K562 (cell line): Measurements from ENCODE around the gene RFX3. TPM values are rescaled to one million over a fixed set of nuclear protein-coding genes. Genes with fewer than 3 reads are reported as not detected.

Experiments used
- ATAC-seq: fragments of 200-7000 bp; cut with Tn5 transposase; 3 replicates; pipeline ENCODE4 v1.9.1; 2020; ENCODE audit warnings: moderate library complexity
- BruUV-seq: library from RNA; stranded (reverse); fragments of 400-500 nt; replicated peaks from 2 replicates; lab custom pipeline; 2021; lab: Mats Ljungman, UMichigan
- CTCF ChIA-PET: fragments of 300-600 bp; formaldehyde crosslinking; extraction: SDS; loops from one replicate; lab custom pipeline; 2021; ENCODE audit warnings: low intra/inter-chr PET ratio; lab: Yijun Ruan, JAX
- POLR2A ChIA-PET: fragments of 300-600, 350-650 bp; sonication (Branson Sonifier 250); formaldehyde crosslinking; extraction: SDS; loops from one replicate; lab custom pipeline; 2021; ENCODE audit warnings: antibody characterized with exemption, inconsistent platforms; lab: Yijun Ruan, JAX
- DNase-seq, 4 experiments: peaks; one replicate each; pipeline versions ENCODE4 v3.0.0 to v3.0.0-alpha.2; 2011 to 2018; ENCODE audit warnings: low spot score in 3 of 4, mixed read lengths in 3 of 4; ENCODE audit errors: extremely low read depth in 1 of 4
- FAIRE-seq: peaks from 2 replicates; lab custom pipeline; 2011; peaks lifted over from hg19 to GRCh38; lab: Jason Lieb, UNC
- H2AFZ ChIP-seq: 2 replicates; pipeline ENCODE4 v1.6.0; 2011; ENCODE audit warnings: low read depth, low read length, control low read depth, inconsistent platforms
- H3K27ac ChIP-seq: fragments of 200-600 bp; 3 replicates; pipeline ENCODE4 v1.8.0; 2011; ENCODE audit warnings: low read depth, mild to moderate bottlenecking, control low read depth, inconsistent platforms, low read length, moderate library complexity, mixed read lengths; ENCODE audit errors: extremely low read depth
- H3K27me3 ChIP-seq, 2 experiments: fragments of 300-600 bp in 1 of 2; 2 replicates in 1 of 2; 3 replicates in 1 of 2; pipeline versions ENCODE4 v1.6.0 to v1.8.0; 2011; ENCODE audit warnings: inconsistent platforms in 2 of 2, low read length in 2 of 2, mild to moderate bottlenecking in 1 of 2, mixed read lengths in 1 of 2, moderate library complexity in 1 of 2; ENCODE audit not compliant: control insufficient read depth in 2 of 2, insufficient read depth in 2 of 2
- H3K36me3 ChIP-seq: fragments of 300-600 bp; 3 replicates; pipeline ENCODE4 v1.8.0; 2011; ENCODE audit warnings: mild to moderate bottlenecking, low read length, inconsistent platforms; ENCODE audit not compliant: control insufficient read depth, insufficient read depth
- H3K4me1 ChIP-seq, 2 experiments: fragments of 200-600 bp in 1 of 2; replicated peaks in 1 of 2; 2 replicates in 1 of 2; 3 replicates in 1 of 2; pipeline versions ENCODE4 v1.5.1 to v1.8.0; 2011; ENCODE audit warnings: inconsistent platforms in 2 of 2, low read length in 2 of 2, mild to moderate bottlenecking in 1 of 2, mixed read lengths in 1 of 2, moderate library complexity in 1 of 2; ENCODE audit not compliant: control insufficient read depth in 2 of 2, insufficient read depth in 2 of 2
- H3K4me2 ChIP-seq: 2 replicates; pipeline ENCODE4 v1.6.1; 2011; ENCODE audit warnings: low read length, control low read depth, inconsistent platforms, mixed read lengths; ENCODE audit not compliant: insufficient read depth
- H3K4me3 ChIP-seq: fragments of 200-600 bp; sonication (generic), shearing (Covaris generic); 2 replicates; pipeline ENCODE4 v1.5.1; 2016; ENCODE audit warnings: control low read depth, inconsistent platforms
- H3K79me2 ChIP-seq: fragments of 200-600 bp; 3 replicates; pipeline ENCODE4 v1.8.0; 2011; ENCODE audit warnings: low read length, inconsistent platforms; ENCODE audit not compliant: control insufficient read depth, insufficient read depth
- H3K9ac ChIP-seq, 2 experiments: 2 replicates each; pipeline versions ENCODE4 v1.6.0 to v1.6.1; 2011; ENCODE audit warnings: low read depth in 2 of 2, low read length in 2 of 2, control low read depth in 1 of 2, inconsistent platforms in 1 of 2, mild to moderate bottlenecking in 1 of 2, mixed read lengths in 1 of 2; ENCODE audit not compliant: insufficient read depth in 1 of 2
- H3K9me1 ChIP-seq: one replicate; pipeline ENCODE4 v1.6.0; 2011; ENCODE audit warnings: inconsistent platforms, mild to moderate bottlenecking, low read length, moderate library complexity; ENCODE audit not compliant: control insufficient read depth, insufficient read depth
- H3K9me3 ChIP-seq: replicated peaks from 2 replicates; pipeline ENCODE4 v1.5.1; 2011; ENCODE audit warnings: low read depth, low read length, inconsistent platforms; ENCODE audit not compliant: control insufficient read depth, insufficient read depth
- H4K20me1 ChIP-seq: replicated peaks from 2 replicates; pipeline ENCODE4 v1.6.1; 2011; ENCODE audit warnings: low read length, inconsistent platforms, mixed read lengths; ENCODE audit not compliant: control insufficient read depth, insufficient read depth
- LARP7 ChIP-seq: fragments of 450-650 bp; IDR thresholded peaks from 2 replicates; pipeline ENCODE4 v1.6.1; 2016
- MLLT1 ChIP-seq, 2 experiments: fragments of 450-650 bp; IDR thresholded peaks; 2 replicates each; pipeline ENCODE4 v1.6.1; 2016
- OTX1 ChIP-seq: fragments of 450-650 bp; formaldehyde crosslinking; IDR thresholded peaks from 2 replicates; pipeline ENCODE4 v1.4.0; 2022; ENCODE audit warnings: mild to moderate bottlenecking
- PML ChIP-seq: IDR thresholded peaks from 2 replicates; pipeline ENCODE4 v1.6.1; 2012; ENCODE audit warnings: low read length, inconsistent platforms
- PPARD ChIP-seq: fragments of 250-450 bp; sonication (Bioruptor Pico); IDR thresholded peaks from 2 replicates; pipeline ENCODE4 v1.8.0; 2022; ENCODE audit warnings: inconsistent platforms, mild to moderate bottlenecking, moderate library complexity
- SMAD1 ChIP-seq: fragments of 150-350 bp; IDR thresholded peaks from 2 replicates; pipeline ENCODE4 v1.6.1; 2014; ENCODE audit warnings: low read length, low read depth; ENCODE audit not compliant: partially characterized antibody
- TAF1 ChIP-seq: IDR thresholded peaks from 2 replicates; pipeline ENCODE4 v1.6.1; 2011; ENCODE audit warnings: mild to moderate bottlenecking, low read length, moderate library complexity; ENCODE audit not compliant: insufficient read depth, control insufficient read depth, severe bottlenecking; ENCODE audit errors: extremely low read depth
- TOE1 ChIP-seq, 2 experiments: fragments of 450-650 bp in 1 of 2; sonication (generic) in 1 of 2; formaldehyde crosslinking in 1 of 2; IDR thresholded peaks; 2 replicates each; pipeline versions ENCODE4 v1.7.1 to v1.8.0; 2016 to 2022; ENCODE audit warnings: borderline replicate concordance in 2 of 2, mild to moderate bottlenecking in 2 of 2, antibody characterized with exemption in 1 of 2, inconsistent platforms in 1 of 2, low read depth in 1 of 2, missing genetic modification reagents in 1 of 2, moderate library complexity in 1 of 2
- ZC3H8 ChIP-seq: fragments of 450-650 bp; IDR thresholded peaks from 2 replicates; pipeline ENCODE4 v1.6.1; 2017
- ZSCAN29 ChIP-seq: fragments of 450-650 bp; IDR thresholded peaks from 2 replicates; pipeline ENCODE4 v1.6.1; 2017
- WGBS: fragments of 100-300 bp; shearing (Covaris generic); methylation state at CpG from one replicate; pipeline ENCODE4 v1.1.6; 2016; ENCODE audit warnings: low coverage, mixed read lengths; ENCODE audit not compliant: insufficient coverage; ENCODE audit errors: missing lambda C conversion rate; 5-methylcytosine and 5-hydroxymethylcytosine counted together
- in situ Hi-C: fragments of 300-500 bp; cut with MboI; formaldehyde crosslinking; loops from 4 replicates; pipeline ENCODE4 v1.15.0; 2018; ENCODE audit warnings: inconsistent platforms, mixed read lengths
- intact Hi-C: fragments of 100-400 bp; cut with micrococcal nuclease; formaldehyde crosslinking; loops from 2 replicates; pipeline ENCODE4 v1.14.2; 2022
- polyA plus RNA-seq, 8 experiments: library from polyadenylated mRNA; depleted of rRNA in 4 of 8; stranded (reverse) in 5 of 8; unstranded in 3 of 8; fragments of >200 nt; fragmentation: Nextera tagmentation in 2 of 8; fragmentation: Illumina TruSeq in 1 of 8; extraction: Ambion mirVana in 2 of 8; extraction: Trizol in 1 of 8; gene quantifications; 2 replicates each; pipeline versions ENCODE4 v1.2.1 to v1.2.3, GENCODE V29; 2011 to 2014; ENCODE audit warnings: inconsistent platforms in 1 of 8, missing spikeins in 1 of 8
- total RNA-seq, 7 experiments: library from RNA; depleted of rRNA in 6 of 7; stranded (reverse); fragments of >200 nt in 6 of 7; fragmentation: Illumina TruSeq in 2 of 7; extraction: Trizol in 2 of 7; gene quantifications; 2 replicates each; pipeline versions ENCODE4 v1.2.1 to v1.2.3, GENCODE V29; 2011 to 2021; ENCODE audit warnings: low replicate concordance in 1 of 7

Gene RFX3
- total and polyA plus RNA-seq, 9 of the 15 experiments (the other 6 are each of a cell fraction or from before 2014, with no cell fraction given): 0.86 to 4.9 (median 2.0) TPM

- Histone ChIP-seq H3K9me3 (no peaks in the 10 kb centered on the region), H3K4me1 (no peaks in the 10 kb centered on the region), H2AFZ (no peak overlapping the region), H3K27ac (no peak overlapping the region), H3K4me3 (no peak overlapping the region), H3K36me3 (no peaks in the 10 kb centered on the region), H3K27me3 (no peaks in the 10 kb centered on the region), H3K79me2 (no peaks in the 10 kb centered on the region), H3K4me2 (no peak overlapping the region), H3K9me1 (no peaks in the 10 kb centered on the region)
- FAIRE-seq (no peak), ATAC-seq (no peak)
- in situ Hi-C loops: no loop called here
- POLR2A ChIA-PET: interaction anchor here (1.5 kb wide), 1 partner anchor 11 kb away, joined by 3 read pairs; no protein-coding TSS in a partner anchor
- no TSS peak for BruUV-seq
- CTCF ChIA-PET: no interaction called here
- intact Hi-C loops: no loop called here
- TF ChIP-seq TAF1: no peak
- TF ChIP-seq SMAD1: no peak
- TF ChIP-seq LARP7: no peak
- TF ChIP-seq PML: no peak
- TF ChIP-seq ZC3H8: no peak
- TF ChIP-seq TOE1 (IDR thresholded peaks at IDR 0.05; ENCODE audit: borderline replicate concordance): no peak
- no peak for TF ChIP-seq TOE1 (CRISPR knock-in tag; IDR thresholded peaks at IDR 0.05; ENCODE audit: borderline replicate concordance, low read depth)
- TF ChIP-seq, all 486 proteins: peak for 0
- Histone ChIP-seq H4K20me1 (no peaks in the 10 kb centered on the region), H3K9ac (no peak overlapping the region)
- no peak for DNase-seq
- WGBS: 55% methylated on average over 4 of the region's 4 CpGs
Measured at GRCh38 chr9:3433066-3433465, 92.7 kb downstream of the RFX3 start.

- 2% methylated on average over 3 of the region's 3 CpGs for WGBS
- FAIRE-seq: no peak
- H3K4me1 ChIP-seq: no peaks in the 10 kb centered on the region
- ChIA-PET POLR2A (interaction anchor here (0.8 kb wide), 1 partner anchor 192 kb away, joined by 3 read pairs; no protein-coding TSS in a partner anchor), CTCF (no interaction called here)
- in situ Hi-C loops: no loop called here
- no TSS peak for BruUV-seq
- H3K4me3 ChIP-seq: no peak overlapping the region
- H2AFZ ChIP-seq: no peak overlapping the region
- H4K20me1 ChIP-seq: no peaks in the 10 kb centered on the region
- H3K4me2 ChIP-seq: no peak overlapping the region
- intact Hi-C loops: no loop called here
- no peak overlapping the region for H3K27ac ChIP-seq
- H3K9ac ChIP-seq: no peak overlapping the region
- H3K9me1 ChIP-seq: no peaks in the 10 kb centered on the region
- H3K9me3 ChIP-seq: no peaks in the 10 kb centered on the region
- H3K79me2 ChIP-seq: no peaks in the 10 kb centered on the region
- no peak for ATAC-seq
- H3K27me3 ChIP-seq: no peaks in the 10 kb centered on the region
- H3K36me3 ChIP-seq: no peaks in the 10 kb centered on the region
- DNase-seq: no peak
- no peak for TF ChIP-seq ZSCAN29
- TF ChIP-seq PPARD (CRISPR knock-in tag): no peak
- TF ChIP-seq MLLT1 (IDR thresholded peaks at IDR 0.05): no peak
- TF ChIP-seq OTX1 (CRISPR knock-in tag): no peak
Measured at GRCh38 chr9:3431890-3432289, 93.9 kb downstream of the RFX3 start.
